ENCODE data around the gene ARHGAP26. TPM values are rescaled to one million over a fixed set of nuclear protein-coding genes. Genes with fewer than 3 reads are reported as not detected.

The ARHGAP26 gene
- total RNA-seq, 2 donors from 2014 or later: 24.0 to 24.3 TPM

- peaks cover 73% of the 10 kb centered on the region for H3K4me1 Mint-ChIP-seq (ENCODE audit: low read depth)
- no peaks in the 10 kb centered on the region for H3K27me3 Mint-ChIP-seq (ENCODE audit: low read depth)
- no peaks in the 10 kb centered on the region for H3K9me3 Mint-ChIP-seq
- DNase-seq: peak; percentile 16 to 20
- H3K36me3 Mint-ChIP-seq (ENCODE audit: insufficient read depth in 2 of 2): no peaks in the 10 kb centered on the region
- peak overlapping the region; percentile 62 to 66 for H3K4me3 Mint-ChIP-seq
- peak in 1 of 2 donors; percentile 20 for ATAC-seq (replicated peaks in 1 of 2)
- H3K27ac Mint-ChIP-seq: peak overlapping the region; percentile 23
Observed at GRCh38 chr5:142798099-142798770, 28.1 kb downstream of the ARHGAP26 start.

GRCh38 chr5:142800776-142801494 lies 30.8 kb downstream of the ARHGAP26 start:
- peak overlapping the region; percentile 96 for H3K27ac Mint-ChIP-seq
- peak; percentile 60 to 70 for DNase-seq
- H3K36me3 Mint-ChIP-seq (ENCODE audit: insufficient read depth in 2 of 2): no peaks in the 10 kb centered on the region
- no peaks in the 10 kb centered on the region for H3K27me3 Mint-ChIP-seq (ENCODE audit: low read depth)
- H3K4me3 Mint-ChIP-seq: peak overlapping the region; percentile 79 to 89
- peaks cover 72% of the 10 kb centered on the region for H3K4me1 Mint-ChIP-seq (ENCODE audit: low read depth)
- H3K9me3 Mint-ChIP-seq: no peaks in the 10 kb centered on the region
- peak; percentile 83 for ATAC-seq (replicated peaks in 1 of 2)

GRCh38 chr5:142801495-142801871 lies 31.3 kb downstream of the ARHGAP26 start:
- Mint-ChIP-seq H3K36me3 (ENCODE audit: insufficient read depth in 2 of 2) (no peaks in the 10 kb centered on the region), H3K27ac (peak overlapping the region; percentile 96), H3K9me3 (no peaks in the 10 kb centered on the region), H3K4me3 (peak overlapping the region; percentile 79 to 89), H3K27me3 (ENCODE audit: low read depth) (no peaks in the 10 kb centered on the region), H3K4me1 (ENCODE audit: low read depth) (peaks cover 70% of the 10 kb centered on the region)
- ATAC-seq (replicated peaks in 1 of 2): no peak
- no peak for DNase-seq

GRCh38 chr5:142803428-142804125 lies 33.4 kb downstream of the ARHGAP26 start:
- Mint-ChIP-seq H3K4me3 (no peak overlapping the region), H3K9me3 (no peaks in the 10 kb centered on the region), H3K27me3 (ENCODE audit: low read depth) (no peaks in the 10 kb centered on the region), H3K27ac (no peak overlapping the region), H3K36me3 (ENCODE audit: insufficient read depth in 2 of 2) (no peaks in the 10 kb centered on the region), H3K4me1 (ENCODE audit: low read depth) (peaks cover 54% of the 10 kb centered on the region)
- DNase-seq (no peak), ATAC-seq (replicated peaks in 1 of 2) (no peak)

GRCh38 chr5:142805339-142805738 lies 35.2 kb downstream of the ARHGAP26 start:
- ATAC-seq (replicated peaks in 1 of 2): no peak
- H3K27ac Mint-ChIP-seq: no peak overlapping the region
- no peaks in the 10 kb centered on the region for H3K27me3 Mint-ChIP-seq (ENCODE audit: low read depth)
- no peaks in the 10 kb centered on the region for H3K36me3 Mint-ChIP-seq (ENCODE audit: insufficient read depth in 2 of 2)
- no peak for DNase-seq
- peaks cover 47% of the 10 kb centered on the region for H3K4me1 Mint-ChIP-seq (ENCODE audit: low read depth)
- no peak overlapping the region for H3K4me3 Mint-ChIP-seq
- no peaks in the 10 kb centered on the region for H3K9me3 Mint-ChIP-seq

GRCh38 chr5:142806841-142807267 lies 36.7 kb downstream of the ARHGAP26 start:
- Mint-ChIP-seq H3K9me3 (no peaks in the 10 kb centered on the region), H3K27me3 (ENCODE audit: low read depth) (no peaks in the 10 kb centered on the region), H3K36me3 (ENCODE audit: insufficient read depth in 2 of 2) (no peaks in the 10 kb centered on the region), H3K27ac (no peak overlapping the region), H3K4me1 (ENCODE audit: low read depth) (peaks cover 38% of the 10 kb centered on the region), H3K4me3 (no peak overlapping the region)
- DNase-seq (no peak), ATAC-seq (replicated peaks in 1 of 2) (no peak)

- ATAC-seq (replicated peaks in 1 of 2): no peak
- Mint-ChIP-seq H3K4me1 (ENCODE audit: low read depth) (peaks cover 36% of the 10 kb centered on the region), H3K9me3 (no peaks in the 10 kb centered on the region), H3K27me3 (ENCODE audit: low read depth) (no peaks in the 10 kb centered on the region), H3K36me3 (ENCODE audit: insufficient read depth in 2 of 2) (no peaks in the 10 kb centered on the region), H3K4me3 (no peak overlapping the region), H3K27ac (no peak overlapping the region)
- no peak for DNase-seq
Observed at GRCh38 chr5:142807372-142807911, 37.3 kb downstream of the ARHGAP26 start.

GRCh38 chr5:142808878-142809598 lies 38.9 kb downstream of the ARHGAP26 start:
- no peak for DNase-seq
- Mint-ChIP-seq H3K27ac (peak overlapping the region; percentile 59), H3K4me1 (ENCODE audit: low read depth) (peaks cover 35% of the 10 kb centered on the region), H3K27me3 (ENCODE audit: low read depth) (no peaks in the 10 kb centered on the region), H3K36me3 (ENCODE audit: insufficient read depth in 2 of 2) (no peaks in the 10 kb centered on the region), H3K4me3 (no peak overlapping the region), H3K9me3 (no peaks in the 10 kb centered on the region)
- ATAC-seq (replicated peaks in 1 of 2): no peak

- DNase-seq (no peak), ATAC-seq (replicated peaks in 1 of 2) (no peak)
- H3K4me3 Mint-ChIP-seq: no peak overlapping the region
Observed at GRCh38 chr5:142810081-142810480, 39.9 kb downstream of the ARHGAP26 start.

GRCh38 chr5:142810743-142811290 lies 40.6 kb downstream of the ARHGAP26 start:
- Mint-ChIP-seq H3K9me3 (no peaks in the 10 kb centered on the region), H3K36me3 (ENCODE audit: insufficient read depth in 2 of 2) (no peaks in the 10 kb centered on the region), H3K27ac (no peak overlapping the region), H3K4me1 (ENCODE audit: low read depth) (peaks cover 33% of the 10 kb centered on the region), H3K27me3 (ENCODE audit: low read depth) (no peaks in the 10 kb centered on the region), H3K4me3 (no peak overlapping the region)
- ATAC-seq (replicated peaks in 1 of 2) (no peak), DNase-seq (no peak)

More at GRCh38 chr5:142810081-142810480, 39.9 kb downstream of the ARHGAP26 start:
- H3K36me3 Mint-ChIP-seq (ENCODE audit: insufficient read depth in 2 of 2): no peaks in the 10 kb centered on the region
- H3K9me3 Mint-ChIP-seq: no peaks in the 10 kb centered on the region
- no peaks in the 10 kb centered on the region for H3K27me3 Mint-ChIP-seq (ENCODE audit: low read depth)
- H3K4me1 Mint-ChIP-seq (ENCODE audit: low read depth): peaks cover 33% of the 10 kb centered on the region
- H3K27ac Mint-ChIP-seq: peak overlapping the region; percentile 57

- H3K27ac Mint-ChIP-seq: no peak overlapping the region
- no peak overlapping the region for H3K4me3 Mint-ChIP-seq
- no peaks in the 10 kb centered on the region for H3K36me3 Mint-ChIP-seq (ENCODE audit: insufficient read depth in 2 of 2)
- no peaks in the 10 kb centered on the region for H3K9me3 Mint-ChIP-seq
- ATAC-seq (replicated peaks in 1 of 2): no peak
- peaks cover 44% of the 10 kb centered on the region for H3K4me1 Mint-ChIP-seq (ENCODE audit: low read depth)
- no peak for DNase-seq
- H3K27me3 Mint-ChIP-seq (ENCODE audit: low read depth): no peaks in the 10 kb centered on the region
Observed at GRCh38 chr5:142811866-142812557, 41.8 kb downstream of the ARHGAP26 start.

- Mint-ChIP-seq H3K4me1 (ENCODE audit: low read depth) (peaks cover 55% of the 10 kb centered on the region), H3K4me3 (no peak overlapping the region), H3K27ac (no peak overlapping the region), H3K27me3 (ENCODE audit: low read depth) (no peaks in the 10 kb centered on the region), H3K9me3 (no peaks in the 10 kb centered on the region), H3K36me3 (ENCODE audit: insufficient read depth in 2 of 2) (no peaks in the 10 kb centered on the region)
- DNase-seq: no peak
- no peak for ATAC-seq (replicated peaks in 1 of 2)
Observed at GRCh38 chr5:142813220-142813619, 43.0 kb downstream of the ARHGAP26 start.

All from activated T-cell treated with anti-CD3 and anti-CD28 coated beads, Interleukin-2, amount 50 U/mL, for 72 hours (primary cell).